SU-DHL-6 (cell line): ENCODE measurements around the gene NUCB2.

Experiments
- H2AFZ ChIP-seq: fragments of 200-600 bp; sonication (generic); 2 replicates; pipeline ENCODE4 v1.6.1; 2014; ENCODE audit warnings: low read depth, mild to moderate bottlenecking, moderate library complexity, mixed read lengths, antibody characterized with exemption, low read length; ENCODE audit not compliant: severe bottlenecking
- H3F3A ChIP-seq: fragments of 200-600 bp; shearing (Covaris generic); 2 replicates; pipeline ENCODE4 v1.6.0; 2016; ENCODE audit warnings: antibody characterized with exemption, mild to moderate bottlenecking; ENCODE audit not compliant: insufficient read depth
- H3K27ac ChIP-seq: fragments of 200-600 bp; sonication (generic); 2 replicates; pipeline ENCODE4 v1.5.1; 2016; ENCODE audit warnings: low read depth, mild to moderate bottlenecking, low read length, moderate library complexity, mixed read lengths
- H3K27me3 ChIP-seq: fragments of 200-600 bp; sonication (generic), shearing (Covaris generic); 2 replicates; pipeline ENCODE4 v1.6.0; 2014; ENCODE audit warnings: mild to moderate bottlenecking, low read length
- H3K36me3 ChIP-seq: fragments of 200-600 bp; sonication (generic); 2 replicates; pipeline ENCODE4 v1.6.1; 2014; ENCODE audit warnings: mild to moderate bottlenecking, low read length, mixed read lengths
- H3K4me2 ChIP-seq: fragments of 300-600, 200-600 bp; shearing (Covaris generic), sonication (generic); 2 replicates; pipeline ENCODE4 v1.6.0; 2014; ENCODE audit warnings: low read length, low read depth, mild to moderate bottlenecking; ENCODE audit not compliant: poor library complexity, severe bottlenecking
- H3K4me3 ChIP-seq: fragments of 200-600 bp; sonication (generic); 2 replicates; pipeline ENCODE4 v1.5.1; 2014; ENCODE audit warnings: antibody characterized with exemption, low read length, mild to moderate bottlenecking, mixed read lengths; ENCODE audit not compliant: insufficient read depth, poor library complexity, severe bottlenecking
- H3K79me2 ChIP-seq: fragments of 200-600 bp; sonication (generic); 2 replicates; pipeline ENCODE4 v1.6.1; 2014; ENCODE audit warnings: mild to moderate bottlenecking, low read length, moderate library complexity; ENCODE audit not compliant: insufficient read depth
- H3K9ac ChIP-seq: fragments of 200-600 bp; sonication (generic); 2 replicates; pipeline ENCODE4 v1.7.0; 2014; ENCODE audit warnings: mild to moderate bottlenecking, low read length
- H3K9me2 ChIP-seq: fragments of 200-600 bp; sonication (generic); replicated peaks from 2 replicates; pipeline ENCODE4 v1.6.1; 2014; ENCODE audit warnings: low read length; ENCODE audit not compliant: insufficient read depth
- H3K9me3 ChIP-seq: fragments of 200-600 bp; sonication (generic); 2 replicates; pipeline ENCODE4 v1.6.1; 2014; ENCODE audit warnings: low read length, mixed read lengths; ENCODE audit not compliant: insufficient read depth
- H4K20me1 ChIP-seq: fragments of 200-600 bp; sonication (generic); 2 replicates; pipeline ENCODE4 v1.6.1; 2014; ENCODE audit warnings: low read depth, mild to moderate bottlenecking, antibody characterized with exemption, low read length, moderate library complexity, mixed read lengths
- EZH2phosphoT487 ChIP-seq: fragments of 200-600 bp; sonication (generic), shearing (Covaris generic); conservative IDR thresholded peaks from 2 replicates; pipeline ENCODE4 v1.6.1; 2018; ENCODE audit warnings: mild to moderate bottlenecking, antibody characterized with exemption, low read length, moderate library complexity, mixed read lengths
- TF ChIP-seq, protein P1 (sequence below): fragments of 200-600 bp; sonication (generic); IDR thresholded peaks from one replicate; pipeline ENCODE4 v1.5.1; 2017; ENCODE audit warnings: antibody characterized with exemption, mild to moderate bottlenecking, low read length, moderate library complexity; ENCODE audit not compliant: insufficient read depth, poor library complexity, severe bottlenecking

Gene NUCB2

DNA sequence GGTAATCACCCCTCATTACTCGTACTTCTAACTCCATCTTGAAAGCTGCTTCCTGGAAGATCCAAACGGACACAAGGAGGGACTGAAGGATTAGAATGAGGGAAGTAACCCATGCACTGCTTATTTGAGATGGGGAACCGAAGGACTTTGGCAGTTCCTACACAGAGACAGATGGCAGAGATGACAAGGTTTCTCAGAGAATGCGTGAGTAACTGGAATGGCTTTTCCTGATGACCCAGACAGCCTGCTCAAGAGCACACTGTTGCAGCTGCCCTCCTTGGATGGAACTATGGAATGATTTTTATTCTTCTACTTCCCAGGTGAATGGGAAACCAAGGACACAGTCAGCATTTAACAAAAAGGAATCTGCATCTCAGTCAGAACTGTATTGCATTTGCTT is 104.6 kb downstream of the NUCB2 start:
- H4K20me1 ChIP-seq = no peaks in the 10 kb centered on the region
- H3K27me3 ChIP-seq = no peaks in the 10 kb centered on the region
- no peaks in the 10 kb centered on the region for H3K9me2 ChIP-seq
- TF ChIP-seq EZH2phosphoT487 = no peak
- TF ChIP-seq, protein P1, sequence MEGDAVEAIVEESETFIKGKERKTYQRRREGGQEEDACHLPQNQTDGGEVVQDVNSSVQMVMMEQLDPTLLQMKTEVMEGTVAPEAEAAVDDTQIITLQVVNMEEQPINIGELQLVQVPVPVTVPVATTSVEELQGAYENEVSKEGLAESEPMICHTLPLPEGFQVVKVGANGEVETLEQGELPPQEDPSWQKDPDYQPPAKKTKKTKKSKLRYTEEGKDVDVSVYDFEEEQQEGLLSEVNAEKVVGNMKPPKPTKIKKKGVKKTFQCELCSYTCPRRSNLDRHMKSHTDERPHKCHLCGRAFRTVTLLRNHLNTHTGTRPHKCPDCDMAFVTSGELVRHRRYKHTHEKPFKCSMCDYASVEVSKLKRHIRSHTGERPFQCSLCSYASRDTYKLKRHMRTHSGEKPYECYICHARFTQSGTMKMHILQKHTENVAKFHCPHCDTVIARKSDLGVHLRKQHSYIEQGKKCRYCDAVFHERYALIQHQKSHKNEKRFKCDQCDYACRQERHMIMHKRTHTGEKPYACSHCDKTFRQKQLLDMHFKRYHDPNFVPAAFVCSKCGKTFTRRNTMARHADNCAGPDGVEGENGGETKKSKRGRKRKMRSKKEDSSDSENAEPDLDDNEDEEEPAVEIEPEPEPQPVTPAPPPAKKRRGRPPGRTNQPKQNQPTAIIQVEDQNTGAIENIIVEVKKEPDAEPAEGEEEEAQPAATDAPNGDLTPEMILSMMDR = no peak
- no peak overlapping the region for H2AFZ ChIP-seq
- H3K4me2 ChIP-seq = no peak overlapping the region
- no peak overlapping the region for H3K4me3 ChIP-seq
- no peaks in the 10 kb centered on the region for H3F3A ChIP-seq
- no peak overlapping the region for H3K9ac ChIP-seq
- peaks cover 30% of the 10 kb centered on the region for H3K36me3 ChIP-seq
- no peak overlapping the region for H3K27ac ChIP-seq
- peaks cover 13% of the 10 kb centered on the region; the same call in 1 of the 2 replicates for H3K9me3 ChIP-seq
- no peaks in the 10 kb centered on the region for H3K79me2 ChIP-seq
